SKM-1 (cell line): ENCODE measurements around the gene GPR39.

Source experiments
- DNase-seq: peaks from one replicate; lab custom pipeline; 2025; ENCODE audit not compliant: unreplicated experiment; lab: John Stamatoyannopoulos, UW

GPR39 gene

DNA sequence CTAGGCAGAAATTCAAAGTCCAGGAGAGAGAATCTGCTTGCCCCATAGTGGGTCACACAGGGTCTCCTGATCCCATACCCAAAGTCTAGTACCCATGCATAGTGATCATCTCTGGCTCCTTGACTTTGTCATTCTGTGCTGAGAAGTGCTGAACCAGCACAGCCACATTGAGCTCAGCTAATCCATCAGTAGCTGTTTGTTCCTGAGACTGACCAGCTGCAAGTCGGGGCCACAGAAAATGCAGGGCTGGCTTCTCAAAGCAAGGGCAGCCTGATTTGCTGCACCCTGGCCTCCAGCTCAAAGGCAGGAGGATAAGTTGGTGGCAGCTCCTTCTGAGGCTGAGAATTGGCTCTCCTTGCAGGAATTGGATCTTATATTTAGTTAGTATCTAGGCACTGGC lies 181.2 kb downstream of the GPR39 start:
- DNase-seq: no peak

DNA sequence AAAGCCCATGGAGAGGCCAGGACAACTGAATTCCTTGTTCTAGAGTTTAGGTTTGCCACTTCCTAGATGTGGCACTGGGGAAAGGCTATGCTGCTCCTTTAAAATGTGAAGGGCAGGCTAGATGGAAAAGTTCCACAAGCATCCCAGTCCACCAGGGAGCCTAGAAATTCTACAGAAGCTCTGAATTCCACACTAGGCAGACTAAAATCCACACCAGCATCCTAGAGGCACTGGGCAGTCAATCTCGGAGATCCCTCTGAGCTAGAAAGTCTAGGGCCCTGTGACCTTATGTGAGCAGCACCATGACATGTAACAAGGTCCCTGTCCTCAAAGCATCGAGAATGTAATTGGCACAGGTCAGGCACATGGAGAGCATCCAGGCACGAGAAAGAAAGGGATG lies 181.9 kb downstream of the GPR39 start:
- DNase-seq: no peak

DNA sequence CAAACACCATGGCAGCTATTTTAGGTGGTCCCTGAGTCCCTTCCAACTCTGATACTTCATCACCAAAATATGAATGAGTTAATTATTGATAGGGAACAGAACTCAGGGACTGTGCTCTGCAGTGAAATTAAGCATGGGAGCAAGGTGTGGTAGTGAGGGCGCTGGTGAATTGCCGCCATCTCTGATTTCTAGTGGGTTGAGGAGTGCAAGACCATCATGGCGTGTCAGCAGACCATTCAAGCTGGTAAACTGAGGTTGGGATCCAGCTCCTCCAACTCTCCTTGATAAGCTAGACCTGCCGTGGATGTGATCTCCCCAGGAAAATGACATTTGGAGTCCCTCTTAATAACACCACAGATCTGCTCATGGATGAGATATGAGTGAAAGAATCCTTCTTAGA lies 183.0 kb downstream of the GPR39 start:
- no peak for DNase-seq

DNA sequence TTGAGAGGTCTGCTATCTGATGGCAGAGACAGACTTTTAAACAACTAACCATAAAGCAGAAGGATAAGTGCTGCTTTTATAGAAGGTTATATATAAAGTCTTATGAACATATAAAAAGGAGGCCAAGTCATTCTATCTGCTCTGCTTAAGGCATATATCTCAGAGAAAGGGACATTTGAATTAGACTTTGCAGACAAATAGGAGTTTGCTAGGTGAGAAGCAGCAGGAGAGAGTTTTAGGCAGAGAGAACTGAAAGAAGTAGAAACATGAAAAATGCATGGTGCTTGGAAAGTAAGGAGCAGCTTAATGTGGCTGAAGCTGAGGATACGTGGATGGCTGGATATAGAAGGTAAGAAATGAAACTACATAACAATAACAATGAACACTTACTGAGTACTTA lies 188.0 kb downstream of the GPR39 start:
- no peak for DNase-seq

DNA sequence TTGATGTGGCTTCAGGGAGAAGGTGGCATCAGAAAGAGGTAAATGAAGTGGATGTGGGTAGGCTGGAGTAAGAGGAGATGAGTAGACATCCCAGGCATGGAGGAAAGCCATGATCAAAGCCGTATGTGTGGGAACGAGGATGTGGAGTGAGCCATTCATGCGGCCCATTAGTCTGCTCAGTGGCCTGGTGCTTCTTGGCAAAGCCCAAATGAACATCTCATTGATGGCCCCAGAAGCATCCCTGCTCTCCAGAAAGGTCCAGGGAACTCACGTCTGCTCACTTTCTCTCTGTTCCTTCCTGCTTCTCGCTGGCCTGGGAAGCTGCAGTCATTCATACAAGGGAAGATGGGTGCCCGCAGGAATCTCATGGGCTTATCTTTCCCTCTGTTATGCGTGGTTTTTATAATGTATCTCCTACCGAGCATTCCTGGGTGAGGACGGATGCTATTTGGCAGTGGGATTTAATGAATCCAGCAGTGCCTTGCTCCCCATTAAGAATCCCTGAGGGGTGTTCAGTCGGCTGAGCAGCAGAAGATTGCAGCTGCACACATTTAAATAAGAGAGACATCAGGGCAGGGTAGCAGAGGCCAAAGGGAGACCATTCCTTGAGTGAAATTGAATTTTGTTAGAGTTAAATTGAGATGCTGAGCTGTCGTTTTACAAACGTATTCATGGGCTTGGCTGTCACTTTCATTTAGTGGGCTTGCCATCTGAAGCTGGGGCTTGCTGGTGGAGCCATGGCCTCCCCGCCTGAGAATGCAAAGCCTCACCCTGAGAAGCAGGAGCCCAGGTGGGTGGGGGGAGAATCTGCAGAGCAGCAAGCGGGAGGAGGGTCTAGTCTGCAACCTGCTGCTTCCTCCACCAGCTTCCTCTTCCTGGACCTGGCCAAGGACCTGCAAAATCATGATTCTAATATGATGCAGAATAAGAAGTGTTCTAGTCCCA lies 188.9 kb downstream of the GPR39 start:
- DNase-seq: no peak

DNA sequence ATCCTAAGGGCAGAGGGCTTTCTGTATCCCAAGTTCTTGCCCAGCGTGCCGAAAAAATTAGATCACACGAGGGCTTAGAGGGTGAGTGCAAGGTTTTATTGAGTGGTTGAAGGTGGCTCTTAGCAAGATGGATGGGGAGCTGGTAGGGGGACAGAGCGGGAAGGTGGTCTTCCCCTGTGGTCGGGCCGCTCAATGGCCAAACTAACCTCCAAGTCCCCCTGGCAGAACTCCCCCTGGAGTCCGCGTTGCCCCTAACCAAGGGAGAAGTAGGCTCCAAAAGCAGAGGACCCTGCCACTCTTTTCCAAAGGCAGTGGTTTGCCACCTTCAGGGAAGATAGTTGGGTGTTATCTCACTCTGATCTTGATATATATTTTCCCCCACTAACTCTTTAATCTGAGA lies 190.0 kb downstream of the GPR39 start:
- no peak for DNase-seq

DNA sequence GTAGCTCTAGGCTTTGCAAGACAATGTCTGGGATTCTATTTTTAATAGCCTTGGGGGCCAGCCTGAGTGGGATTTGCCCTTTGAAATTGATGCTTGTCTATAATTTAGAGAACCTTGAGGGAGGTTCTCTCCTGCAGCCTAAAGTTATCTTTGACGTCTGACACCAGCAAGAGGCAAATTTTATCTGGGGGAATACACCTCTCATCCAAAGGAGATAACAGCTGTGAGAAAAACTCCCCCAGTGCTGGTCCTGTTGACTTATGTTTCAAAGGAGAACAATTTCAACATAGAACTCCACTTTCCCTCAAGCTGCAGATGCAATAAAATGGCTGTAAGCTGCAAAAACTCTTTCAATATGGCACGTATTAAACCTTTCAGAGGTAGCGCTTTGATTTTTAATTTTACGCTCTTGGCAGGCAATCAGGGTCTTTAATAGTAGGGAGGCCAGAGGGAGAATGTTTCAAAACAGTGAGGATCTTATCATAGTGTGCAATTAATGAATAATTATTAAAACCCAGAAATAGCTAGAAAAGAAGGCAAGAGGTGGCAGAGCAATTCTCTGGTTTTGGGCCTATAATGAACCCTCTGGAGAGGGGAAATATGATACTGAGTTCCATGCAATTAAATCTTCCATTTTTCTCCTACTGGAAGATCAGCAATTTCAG lies 191.0 kb downstream of the GPR39 start:
- DNase-seq: no peak

DNA sequence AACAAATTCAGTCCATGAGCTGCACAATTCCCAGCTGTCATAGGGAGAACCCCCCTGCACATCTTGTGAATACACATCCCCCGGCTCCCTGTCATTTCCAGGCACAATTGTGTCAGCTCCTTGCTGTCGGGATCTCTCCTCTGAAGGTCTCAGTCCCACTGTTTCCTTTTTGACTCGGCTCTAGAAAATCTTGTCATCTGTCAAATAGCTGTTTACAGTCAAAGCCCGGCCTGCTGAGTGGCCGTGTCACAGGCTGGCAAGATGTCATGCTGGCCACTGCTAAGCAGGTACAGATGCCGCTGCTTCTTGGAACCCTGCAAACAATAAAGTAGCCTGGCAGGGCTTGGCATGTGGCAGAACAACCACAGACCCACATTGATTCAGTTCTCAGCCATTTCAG lies 191.7 kb downstream of the GPR39 start:
- no peak for DNase-seq

DNA sequence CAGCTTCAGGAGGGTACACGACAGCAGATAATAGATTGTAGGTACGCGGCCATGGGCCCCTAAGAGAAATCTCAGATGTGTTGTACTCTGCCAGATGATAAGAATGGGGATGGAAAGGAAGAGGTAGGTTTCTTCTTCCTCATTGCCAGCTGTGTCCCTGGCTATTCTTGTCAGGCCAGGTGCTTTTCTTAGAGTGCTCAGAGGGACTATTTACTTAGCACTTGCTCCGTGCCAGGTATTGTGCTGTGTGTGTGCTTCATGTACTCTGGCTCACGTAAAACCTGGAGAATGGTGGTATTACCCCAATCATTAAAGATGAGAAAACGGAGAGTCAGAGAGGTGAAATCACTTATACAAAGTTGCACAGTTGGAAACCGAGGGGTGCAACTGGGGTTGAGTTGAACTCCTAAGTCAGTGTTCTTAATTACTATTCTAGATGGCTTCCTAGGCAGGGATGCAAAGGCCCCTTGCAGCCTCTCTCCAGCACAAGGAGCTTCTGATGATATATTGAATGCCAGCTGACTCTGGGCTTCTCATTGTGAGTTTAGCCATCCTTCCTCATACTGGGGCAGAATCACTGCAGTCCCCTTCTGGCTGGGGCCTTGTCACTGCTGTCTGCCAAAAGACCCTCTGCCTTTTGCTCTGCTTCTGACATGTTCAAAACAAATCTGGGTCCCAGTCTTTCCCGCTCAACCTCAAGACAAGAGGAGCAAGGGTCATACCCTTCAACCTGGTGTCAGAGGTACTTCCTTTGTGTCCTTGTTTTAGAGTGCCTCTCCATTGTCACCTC lies 192.7 kb downstream of the GPR39 start:
- DNase-seq: no peak

DNA sequence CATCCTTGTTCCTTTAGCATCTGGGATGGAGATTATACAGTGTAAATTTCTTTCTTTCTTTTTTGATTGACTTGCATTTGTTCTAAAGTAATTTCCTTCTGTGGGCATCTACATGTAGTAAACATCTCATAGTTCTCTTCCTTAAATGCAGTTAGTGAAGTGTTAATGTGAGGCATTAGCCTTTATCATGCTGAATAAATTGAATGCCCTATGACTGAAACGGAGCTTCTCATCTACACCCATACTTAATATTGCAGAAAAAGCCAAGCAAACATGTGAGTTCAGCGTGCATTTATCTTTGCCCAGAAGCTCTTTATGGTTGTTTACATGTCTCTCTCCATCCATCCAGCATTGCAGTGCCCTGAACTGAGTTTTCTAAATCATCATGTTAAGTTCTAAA lies 195.1 kb downstream of the GPR39 start:
- no peak for DNase-seq

DNA sequence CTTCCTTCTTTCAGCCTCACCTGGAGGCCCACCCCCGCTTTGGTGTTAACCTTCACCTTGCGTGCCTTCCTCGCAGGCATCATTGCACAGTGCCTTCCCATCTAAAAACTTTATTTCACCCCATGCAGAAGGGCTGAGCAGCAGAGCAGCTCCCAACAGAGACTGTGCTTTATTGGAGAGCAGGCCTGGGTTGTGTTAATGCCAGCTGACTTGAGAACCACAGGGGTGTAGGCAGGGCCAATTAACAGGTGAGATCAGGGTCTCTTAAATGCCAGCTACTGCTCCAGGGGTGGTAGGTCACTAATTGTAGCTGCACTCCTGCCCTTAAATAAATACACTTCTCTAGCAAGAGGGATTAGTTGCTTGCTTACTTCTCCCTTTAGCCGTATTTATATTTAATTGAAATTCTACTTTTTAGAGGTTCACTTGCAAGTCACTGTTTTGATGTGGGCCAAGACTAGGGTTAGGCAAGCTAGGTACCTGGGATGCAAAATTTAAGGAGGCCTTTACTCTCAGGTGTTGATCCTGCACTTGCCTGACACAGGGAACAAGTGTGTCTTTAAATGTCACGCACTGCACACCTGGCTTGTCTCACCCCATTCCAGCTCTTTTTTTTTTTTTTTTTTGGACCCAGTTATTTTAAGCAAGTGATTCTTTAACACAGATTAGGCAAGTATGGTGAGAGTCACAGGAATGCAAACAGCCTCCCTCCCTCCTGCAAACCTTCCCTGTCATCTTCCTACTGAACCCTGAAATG lies 198.9 kb downstream of the GPR39 start:
- no peak for DNase-seq

DNA sequence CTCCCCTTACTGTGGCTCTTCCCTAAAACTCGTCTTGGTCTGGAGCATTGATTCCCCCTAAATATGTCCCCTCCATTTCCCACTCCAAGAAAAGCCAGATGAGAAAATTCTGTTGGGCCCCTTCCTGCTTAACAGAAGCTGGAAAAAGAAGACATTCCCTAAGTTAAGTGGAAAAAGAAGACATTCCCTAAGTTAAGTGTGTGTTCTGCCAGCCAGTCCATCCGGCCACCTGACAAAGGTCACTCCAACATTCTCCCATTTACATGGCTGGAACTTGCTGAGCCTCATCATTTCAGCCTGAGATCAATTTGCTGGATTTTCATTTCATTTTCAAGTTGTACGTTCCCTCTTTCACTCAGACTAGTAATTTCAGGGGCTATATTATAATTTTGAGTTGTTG lies 201.4 kb downstream of the GPR39 start:
- no peak for DNase-seq

DNA sequence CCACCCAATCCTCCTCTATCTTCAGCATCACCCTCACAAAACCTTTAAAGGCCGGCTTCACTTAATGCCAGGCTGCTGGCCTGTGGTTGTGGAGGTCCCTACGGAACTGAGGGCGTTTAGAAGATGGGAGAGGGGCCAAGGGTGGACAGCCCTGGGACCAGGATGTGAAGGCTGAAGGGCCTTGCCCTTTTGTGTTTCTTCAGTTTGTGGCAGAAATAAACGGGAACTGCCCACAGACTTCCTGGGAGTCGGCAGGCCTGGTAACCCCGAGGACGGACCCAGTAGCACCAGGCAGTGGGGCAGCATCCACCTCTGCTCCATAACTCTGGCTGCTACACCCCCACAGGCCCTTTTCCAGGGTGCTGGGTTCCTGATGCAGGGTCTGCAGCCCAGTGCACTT lies 202.1 kb downstream of the GPR39 start:
- no peak for DNase-seq

DNA sequence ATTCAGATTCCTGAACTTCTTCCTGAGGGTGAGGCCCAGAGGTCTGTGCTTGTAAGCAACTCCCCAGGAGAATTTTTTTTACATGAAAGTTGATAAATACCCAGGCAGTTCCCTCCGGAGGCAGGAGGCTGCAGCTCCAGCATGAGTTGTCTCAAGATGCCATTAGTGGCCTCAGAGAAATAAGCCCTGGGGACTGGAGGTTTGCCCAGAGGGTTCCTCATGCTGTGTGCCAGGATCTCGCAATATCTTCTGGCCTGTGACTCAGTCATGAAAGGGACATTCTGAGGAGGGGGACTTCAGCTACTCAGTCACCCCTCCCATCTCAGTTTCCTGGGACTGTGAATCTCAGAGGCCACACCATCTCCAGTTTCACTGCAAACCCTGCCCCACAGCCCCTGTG lies 203.5 kb downstream of the GPR39 start:
- peak; percentile 9 for DNase-seq

DNA sequence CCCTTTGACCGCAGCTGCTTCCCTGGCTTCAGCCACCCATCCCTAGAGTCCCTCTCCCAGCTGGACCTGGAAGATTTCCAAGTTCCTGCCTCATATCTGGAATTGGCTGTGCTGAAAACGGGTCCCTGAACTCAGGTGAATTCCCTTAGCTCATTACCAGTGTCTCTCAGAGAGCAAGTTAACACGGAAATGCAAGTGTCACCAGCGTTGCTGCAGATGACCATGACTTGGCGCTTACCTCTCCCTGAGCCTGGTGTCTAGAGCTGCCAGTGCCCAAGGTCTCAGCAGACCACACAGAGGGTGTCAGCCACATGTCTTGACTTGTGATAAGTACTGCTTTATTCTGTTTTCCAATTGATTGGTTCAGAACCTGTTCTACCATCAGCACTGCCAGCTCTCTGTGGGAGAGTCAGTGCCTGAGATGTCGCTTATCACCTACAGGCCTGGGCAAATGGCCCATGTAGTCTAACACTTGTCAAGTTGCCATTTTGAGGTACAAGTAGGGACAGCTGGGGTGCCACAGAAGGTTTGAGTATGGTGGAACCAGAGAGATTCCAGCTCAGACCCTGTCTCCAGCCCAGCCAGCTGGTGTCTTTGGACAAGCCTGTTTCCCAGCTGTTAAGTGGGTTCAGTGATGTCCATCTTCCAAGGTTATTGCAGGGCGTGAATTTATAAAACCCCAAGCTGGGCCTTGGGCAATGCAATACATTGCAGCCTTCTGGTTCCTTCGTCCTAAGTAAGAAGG lies 204.7 kb downstream of the GPR39 start:
- DNase-seq: no peak

DNA sequence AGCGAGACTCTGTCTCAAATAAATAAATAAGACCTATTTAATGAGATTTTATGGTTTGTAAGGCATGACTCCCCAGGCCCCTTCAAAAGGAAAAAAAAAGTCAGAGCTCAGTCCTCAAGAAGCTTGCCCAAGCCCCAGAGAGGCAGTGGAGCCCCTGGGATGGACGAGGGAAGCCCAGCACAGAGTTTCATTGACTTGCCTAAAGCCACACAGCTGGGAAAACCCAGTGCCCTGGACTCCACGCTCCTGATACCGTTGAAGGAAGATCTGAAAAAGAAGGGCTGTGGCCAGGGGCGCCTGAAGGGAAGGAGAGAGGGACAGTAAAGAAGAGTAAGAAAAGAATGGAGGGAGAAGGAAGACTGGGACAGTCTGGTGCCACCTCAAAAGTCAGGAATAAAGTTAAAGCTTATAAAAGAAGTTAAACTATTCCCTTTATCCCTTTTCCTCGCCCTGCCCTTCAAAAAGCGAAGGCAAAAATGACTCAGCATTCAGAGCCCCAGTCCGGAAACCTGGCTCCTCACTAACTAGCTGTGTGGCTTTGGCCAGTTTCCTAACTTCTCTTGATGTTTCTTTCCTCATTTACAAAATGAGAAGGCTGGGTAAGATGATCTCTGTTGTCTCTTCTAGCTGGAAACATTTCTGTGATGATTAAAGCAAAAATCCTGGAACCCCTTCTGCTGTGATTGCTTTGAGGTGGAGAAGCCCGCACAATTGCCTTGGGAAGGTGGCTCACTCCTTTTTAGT lies 206.7 kb downstream of the GPR39 start:
- peak; percentile 63 for DNase-seq

DNA sequence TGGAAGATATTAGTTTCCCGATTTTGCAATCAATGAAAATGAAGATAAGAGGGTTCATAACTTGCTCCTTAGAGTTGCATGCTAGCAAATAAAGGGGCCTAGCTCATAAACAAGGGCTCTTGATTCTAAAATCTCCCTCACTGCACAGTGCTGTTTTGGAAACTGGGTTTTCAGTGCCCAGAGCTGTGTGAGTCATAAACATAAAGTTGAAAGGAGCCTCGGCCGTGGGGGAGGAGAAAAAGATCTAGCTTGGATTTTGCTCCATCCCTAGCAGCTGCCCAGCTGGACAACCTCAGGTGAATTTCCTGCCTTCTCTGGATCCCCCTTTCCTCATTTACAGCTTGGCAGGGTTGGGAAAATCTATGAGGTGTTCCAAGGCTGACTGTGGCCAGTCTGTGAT lies 210.9 kb downstream of the GPR39 start:
- DNase-seq: no peak

DNA sequence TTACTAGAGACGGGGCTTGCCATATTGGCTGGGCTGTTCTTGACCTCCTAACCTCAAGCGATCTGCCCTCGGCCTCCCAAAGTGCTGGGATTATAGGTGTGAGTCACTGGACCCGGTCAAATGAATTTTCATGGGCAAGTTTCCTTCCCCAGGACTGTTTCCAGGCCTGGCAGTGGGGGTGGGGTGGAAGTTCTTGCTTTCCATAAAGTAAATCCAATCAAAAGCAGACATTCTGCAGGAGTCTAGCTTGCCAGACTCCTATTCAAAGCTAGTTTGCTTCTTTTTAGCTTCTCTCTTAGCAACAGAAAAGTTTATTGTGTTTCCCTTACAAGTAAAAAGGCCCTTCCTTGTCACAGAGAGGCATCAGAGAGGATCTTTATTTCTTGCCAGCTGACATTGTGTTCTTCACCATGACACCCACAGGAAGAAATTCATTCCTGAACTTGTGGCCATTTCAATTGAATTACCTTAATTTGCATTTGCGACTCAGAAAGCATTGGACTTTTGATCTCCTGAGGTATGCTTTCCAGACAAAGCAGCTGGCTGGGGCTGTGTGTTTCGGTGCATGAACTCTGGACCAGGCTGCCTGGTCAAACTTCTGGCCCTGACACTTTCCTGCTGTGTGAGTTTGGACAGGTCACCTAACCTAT lies 215.5 kb downstream of the GPR39 start:
- DNase-seq: no peak

DNA sequence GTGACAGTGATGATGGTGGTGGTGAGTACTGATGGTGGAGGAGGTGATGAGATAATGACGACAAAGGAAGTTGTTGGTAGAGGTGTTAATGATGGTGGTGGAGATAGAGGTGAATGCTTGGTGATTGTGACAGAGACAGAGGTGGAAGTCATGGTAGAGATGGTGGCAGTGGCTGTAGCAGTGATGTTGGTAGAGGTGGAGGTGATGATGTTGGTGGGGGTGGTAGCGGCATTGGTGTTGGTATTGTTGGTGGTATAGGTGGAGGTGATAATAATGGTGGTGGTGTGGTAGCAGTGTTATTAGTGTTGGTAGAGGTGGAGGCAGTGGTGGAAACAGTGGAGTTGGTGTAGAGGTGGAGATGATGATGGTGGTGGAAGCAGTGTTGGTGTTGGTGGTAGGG lies 217.0 kb downstream of the GPR39 start:
- no peak for DNase-seq
